Measurements from ENCODE around the gene TEX261. TPM values are rescaled to one million over a fixed set of nuclear protein-coding genes. Genes with fewer than 3 reads are reported as not detected.

Gene TEX261
- total RNA-seq, 1 experiment from 2014 or later: 54.2 TPM

DNA sequence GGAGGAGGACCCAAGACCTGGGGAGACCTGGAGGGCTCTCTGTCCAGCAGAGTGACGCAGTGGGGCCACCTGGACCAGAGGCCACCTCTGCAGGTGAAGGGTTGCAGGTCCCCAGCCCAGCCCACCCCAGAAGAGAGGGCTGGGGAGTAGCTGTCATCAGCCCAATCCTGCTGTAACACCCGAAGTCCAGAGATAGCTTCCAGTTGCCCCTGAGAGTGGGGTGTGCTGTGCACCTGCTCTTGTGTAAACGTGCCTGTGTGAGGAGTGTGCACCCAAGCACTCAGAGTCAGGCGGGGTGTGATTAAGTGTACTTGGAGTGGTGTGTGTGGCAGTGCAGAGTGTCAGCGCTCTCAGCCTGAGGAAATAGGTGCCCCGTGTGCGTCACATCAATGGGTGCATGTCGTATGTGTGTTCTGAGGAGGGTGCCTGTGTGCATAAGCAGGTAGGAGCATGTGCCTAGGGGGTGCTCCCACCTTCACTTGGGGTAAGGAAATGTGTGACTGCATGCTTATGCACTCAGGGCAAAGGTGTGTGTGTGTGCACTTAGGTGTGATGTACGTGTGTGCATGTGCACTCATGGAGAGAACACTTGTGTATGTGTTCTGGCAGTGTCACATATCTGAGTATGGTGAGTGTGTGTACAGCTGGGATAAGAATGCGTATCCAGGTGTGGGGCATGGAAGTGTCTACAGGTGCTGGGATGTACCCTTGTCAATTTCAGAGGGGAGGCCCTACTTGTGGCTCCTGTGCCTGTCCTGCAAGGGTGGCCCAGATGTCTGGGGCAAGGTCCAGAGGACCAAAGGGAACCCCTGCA, 58.3 kb downstream of the TEX261 start:
- H4K20me1 ChIP-seq (ENCODE audit: low read length): no peaks in the 10 kb centered on the region
- intact Hi-C loops (cut with micrococcal nuclease): no loop called here
- no peak overlapping the region for H3K4me3 ChIP-seq (ENCODE audit: low read length)
- no peaks in the 10 kb centered on the region for H3K36me3 ChIP-seq (ENCODE audit: low read depth, low read length)
- no peaks in the 10 kb centered on the region for H3K79me2 ChIP-seq (ENCODE audit: low read length)
- no peaks in the 10 kb centered on the region for H3K4me1 ChIP-seq (ENCODE audit: insufficient read depth, low read length)
- H3K9me2 ChIP-seq (replicated peaks; ENCODE audit: low read length): no peaks in the 10 kb centered on the region
- TF ChIP-seq EZH2 (IDR thresholded peaks at IDR 0.05; ENCODE audit: low read length, unreplicated experiment) (no peak), EZH2phosphoT487 (IDR thresholded peaks at IDR 0.05; ENCODE audit: borderline replicate concordance, low read length) (no peak), CTCF (conservative IDR thresholded peaks at IDR 0.05; ENCODE audit: low read depth, low read length) (no peak)
- ATAC-seq (no peak; the same call in 1 of the 2 replicates), DNase-seq (no peak)
- no peak overlapping the region for H3K4me2 ChIP-seq (ENCODE audit: low read length)
- H2AFZ ChIP-seq (ENCODE audit: low read length): no peak overlapping the region
- ChIA-PET POLR2A (ENCODE audit: unreplicated experiment) (no interaction called here), CTCF (interaction anchor here (1.0 kb wide), 1 partner anchor 10 kb away, joined by 4 read pairs; no protein-coding TSS in a partner anchor)
- no peaks in the 10 kb centered on the region for H3K9me3 ChIP-seq (ENCODE audit: low read length)
- no peak overlapping the region for H3K9ac ChIP-seq (ENCODE audit: low read length)
- no peaks in the 10 kb centered on the region for H3K27me3 ChIP-seq (ENCODE audit: low read length)
- H3K27ac ChIP-seq (ENCODE audit: low read length): no peak overlapping the region
- BruUV-seq (replicated peaks): no TSS peak
- no peaks in the 10 kb centered on the region for H3F3A ChIP-seq (ENCODE audit: low read length, unreplicated experiment)

Other genes starting within 250 kb of the TEX261 start
- gene ADD2, start 226.7 kb downstream of the TEX261 start, total RNA-seq (2014; rRNA removed): 4.4 and 16.0 TPM in 2 replicates
- not detected in 2 replicates for gene FIGLA, start 204.2 kb downstream of the TEX261 start, total RNA-seq (2014; rRNA removed)
- not detected in 2 replicates for gene CLEC4F, start 174.3 kb downstream of the TEX261 start, total RNA-seq (2014; rRNA removed)
- gene CD207, start 159.1 kb downstream of the TEX261 start, total RNA-seq (2014; rRNA removed): not detected in 2 replicates
- 0.23 TPM in 1 of 2 replicates, not detected in the other for gene VAX2, start 94.3 kb downstream of the TEX261 start, total RNA-seq (2014; rRNA removed)
- gene ATP6V1B1, start 59.0 kb downstream of the TEX261 start, total RNA-seq (2014; rRNA removed): not detected in 2 replicates
- gene ANKRD53, start 16.2 kb downstream of the TEX261 start, total RNA-seq (2014; rRNA removed): not detected in 2 replicates
- 55.5 and 70.5 TPM in 2 replicates for gene NAGK, start 73.8 kb upstream of the TEX261 start, total RNA-seq (2014; rRNA removed)
- 10.9 and 15.3 TPM in 2 replicates for gene MCEE, start 135.4 kb upstream of the TEX261 start, total RNA-seq (2014; rRNA removed)
- gene MPHOSPH10, start 135.8 kb upstream of the TEX261 start, total RNA-seq (2014; rRNA removed): 26.4 and 28.0 TPM in 2 replicates
- 3.8 and 4.0 TPM in 2 replicates for gene PAIP2B, start 232.2 kb upstream of the TEX261 start, total RNA-seq (2014; rRNA removed)